ENCODE results near the gene PKN3. TPM values are rescaled to one million over a fixed set of nuclear protein-coding genes. Genes with fewer than 3 reads are reported as not detected.
A peak's percentile ranks its signal among the peaks of the same experiment; 100 is the strongest.

The PKN3 gene
- total and polyA plus RNA-seq, 9 of the 15 experiments (the other 6 are each of a cell fraction or from before 2014, with no cell fraction given): 0.82 to 49.2 (median 19.7) TPM

- peak; percentile 10 for TF ChIP-seq HNRNPLL (IDR thresholded peaks at IDR 0.05; ENCODE audit: low read depth, low read length, poor library complexity, severe bottlenecking)
- no peak for TF ChIP-seq ZNF57 (CRISPR knock-in tag; IDR thresholded peaks at IDR 0.05)
- TF ChIP-seq FOXA3 (CRISPR knock-in tag; conservative IDR thresholded peaks at IDR 0.05 in 1 of 2, IDR thresholded peaks at IDR 0.05 in 1 of 2): 0 out of 4 replicates have a peak, but pooled peaks of 1 of the 2 experiments have one; percentile 19
- no peak for TF ChIP-seq MAFF (IDR thresholded peaks at IDR 0.05; ENCODE audit: low read length)
- no peak for TF ChIP-seq GATA2 (CRISPR knock-in tag; IDR thresholded peaks at IDR 0.05)
- peak; percentile 31; the same call in 1 of the 2 replicates for TF ChIP-seq EGR1 (conservative IDR thresholded peaks at IDR 0.05)
- TF ChIP-seq SP2 (IDR thresholded peaks at IDR 0.05; ENCODE audit: extremely low read depth, low read depth, low read length, poor library complexity, severe bottlenecking): no peak
- TF ChIP-seq CREB1 (IDR thresholded peaks at IDR 0.05): no peak
- 0 out of 2 replicates have a peak, but pooled peaks have one; percentile 20 for TF ChIP-seq CREB1 (CRISPR knock-in tag; IDR thresholded peaks at IDR 0.05)
- TF ChIP-seq ATF7 (IDR thresholded peaks at IDR 0.05): no peak; the same call in 1 of the 2 replicates
- peak; percentile 59; the same call in 1 of the 2 replicates for TF ChIP-seq NKRF (IDR thresholded peaks at IDR 0.05; ENCODE audit: borderline replicate concordance)
- no peak for TF ChIP-seq NFE2L1 (tag; IDR thresholded peaks at IDR 0.05; ENCODE audit: borderline replicate concordance, low read depth)
- TF ChIP-seq ZNF583 (CRISPR knock-in tag; IDR thresholded peaks at IDR 0.05): no peak
- TF ChIP-seq ZNF263 (CRISPR knock-in tag; IDR thresholded peaks at IDR 0.05; ENCODE audit: borderline replicate concordance): no peak
- TF ChIP-seq NR2C2 (CRISPR knock-in tag; IDR thresholded peaks at IDR 0.05): 0 out of 2 replicates have a peak, but pooled peaks have one; percentile 43
- TF ChIP-seq NR2C2 (tag; IDR thresholded peaks at IDR 0.05): no peak
- TF ChIP-seq, protein P1, sequence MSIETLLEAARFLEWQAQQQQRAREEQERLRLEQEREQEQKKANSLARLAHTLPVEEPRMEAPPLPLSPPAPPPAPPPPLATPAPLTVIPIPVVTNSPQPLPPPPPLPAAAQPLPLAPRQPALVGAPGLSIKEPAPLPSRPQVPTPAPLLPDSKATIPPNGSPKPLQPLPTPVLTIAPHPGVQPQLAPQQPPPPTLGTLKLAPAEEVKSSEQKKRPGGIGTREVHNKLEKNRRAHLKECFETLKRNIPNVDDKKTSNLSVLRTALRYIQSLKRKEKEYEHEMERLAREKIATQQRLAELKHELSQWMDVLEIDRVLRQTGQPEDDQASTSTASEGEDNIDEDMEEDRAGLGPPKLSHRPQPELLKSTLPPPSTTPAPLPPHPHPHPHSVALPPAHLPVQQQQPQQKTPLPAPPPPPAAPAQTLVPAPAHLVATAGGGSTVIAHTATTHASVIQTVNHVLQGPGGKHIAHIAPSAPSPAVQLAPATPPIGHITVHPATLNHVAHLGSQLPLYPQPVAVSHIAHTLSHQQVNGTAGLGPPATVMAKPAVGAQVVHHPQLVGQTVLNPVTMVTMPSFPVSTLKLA (conservative IDR thresholded peaks at IDR 0.05): peak; percentile 45 to 47; a peak in 2 of 4 replicates
- peak; percentile 67; the same call in 1 of the 2 replicates for TF ChIP-seq ZNF740 (CRISPR knock-in tag; IDR thresholded peaks at IDR 0.05)
- TF ChIP-seq ZNF740 (tag; IDR thresholded peaks at IDR 0.05): peak in 1 of 2 experiments; percentile 74; a peak in 2 of 4 replicates
- no peak for TF ChIP-seq ZNF584 (CRISPR knock-in tag; IDR thresholded peaks at IDR 0.05; ENCODE audit: low read depth)
- TF ChIP-seq RBM39 (optimal IDR thresholded peaks at IDR 0.05; ENCODE audit: low read depth, low read length): no peak
- TF ChIP-seq, protein P2, sequence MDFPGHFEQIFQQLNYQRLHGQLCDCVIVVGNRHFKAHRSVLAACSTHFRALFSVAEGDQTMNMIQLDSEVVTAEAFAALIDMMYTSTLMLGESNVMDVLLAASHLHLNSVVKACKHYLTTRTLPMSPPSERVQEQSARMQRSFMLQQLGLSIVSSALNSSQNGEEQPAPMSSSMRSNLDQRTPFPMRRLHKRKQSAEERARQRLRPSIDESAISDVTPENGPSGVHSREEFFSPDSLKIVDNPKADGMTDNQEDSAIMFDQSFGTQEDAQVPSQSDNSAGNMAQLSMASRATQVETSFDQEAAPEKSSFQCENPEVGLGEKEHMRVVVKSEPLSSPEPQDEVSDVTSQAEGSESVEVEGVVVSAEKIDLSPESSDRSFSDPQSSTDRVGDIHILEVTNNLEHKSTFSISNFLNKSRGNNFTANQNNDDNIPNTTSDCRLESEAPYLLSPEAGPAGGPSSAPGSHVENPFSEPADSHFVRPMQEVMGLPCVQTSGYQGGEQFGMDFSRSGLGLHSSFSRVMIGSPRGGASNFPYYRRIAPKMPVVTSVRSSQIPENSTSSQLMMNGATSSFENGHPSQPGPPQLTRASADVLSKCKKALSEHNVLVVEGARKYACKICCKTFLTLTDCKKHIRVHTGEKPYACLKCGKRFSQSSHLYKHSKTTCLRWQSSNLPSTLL (IDR thresholded peaks at IDR 0.05): peak; percentile 92
Measured at GRCh38 chr9:128702949-128703615, 779 bp downstream of the PKN3 start (continued).

All from K562 (cell line).